ENCODE results near the gene MT2A. TPM values are rescaled to one million over a fixed set of nuclear protein-coding genes. Genes with fewer than 3 reads are reported as not detected.

Gene MT2A
- total RNA-seq, 1 donor from 2014 or later: 86.3 TPM

DNA sequence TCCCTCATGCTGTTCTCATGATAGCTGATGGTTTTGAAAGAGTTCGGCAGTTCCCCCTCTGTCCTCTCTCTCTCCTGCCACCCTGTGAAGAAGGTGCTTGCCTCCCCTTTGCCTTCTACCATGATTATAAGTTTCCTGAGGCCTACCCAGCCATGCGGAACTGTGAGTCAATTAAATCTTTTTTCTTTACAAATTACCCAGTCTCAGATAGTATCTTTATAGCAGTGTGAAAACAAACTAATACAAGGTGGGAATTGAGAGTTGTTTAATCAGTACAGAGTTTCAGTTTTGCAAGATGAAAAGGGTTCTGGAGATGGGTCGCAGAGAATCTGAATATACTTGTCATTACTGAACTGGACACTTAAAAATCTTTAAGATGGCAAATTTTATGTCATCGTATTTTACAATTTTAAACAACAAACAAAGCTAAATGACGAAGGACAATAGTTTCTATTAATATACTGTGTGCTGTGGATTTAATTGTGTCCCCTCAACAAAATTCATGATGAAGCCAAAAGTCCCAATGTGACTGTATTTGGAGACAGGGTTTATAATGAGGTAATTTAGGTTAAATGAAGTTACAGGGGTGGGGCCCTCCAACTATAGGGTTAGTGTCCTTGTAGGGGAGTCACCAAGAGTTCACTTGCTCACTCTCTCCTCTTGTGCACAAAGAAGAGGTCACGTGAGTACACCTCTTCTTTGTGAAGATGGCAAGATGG lies 14.7 kb upstream of the MT2A start:
- intact Hi-C loops (cut with micrococcal nuclease): no loop called here
- no peak for ATAC-seq
- DNase-seq: no peak

GRCh38 chr16:56594292-56594619 lies 14.1 kb upstream of the MT2A start:
- DNase-seq (no peak), ATAC-seq (no peak)
- intact Hi-C loops (cut with micrococcal nuclease): no loop called here

DNA sequence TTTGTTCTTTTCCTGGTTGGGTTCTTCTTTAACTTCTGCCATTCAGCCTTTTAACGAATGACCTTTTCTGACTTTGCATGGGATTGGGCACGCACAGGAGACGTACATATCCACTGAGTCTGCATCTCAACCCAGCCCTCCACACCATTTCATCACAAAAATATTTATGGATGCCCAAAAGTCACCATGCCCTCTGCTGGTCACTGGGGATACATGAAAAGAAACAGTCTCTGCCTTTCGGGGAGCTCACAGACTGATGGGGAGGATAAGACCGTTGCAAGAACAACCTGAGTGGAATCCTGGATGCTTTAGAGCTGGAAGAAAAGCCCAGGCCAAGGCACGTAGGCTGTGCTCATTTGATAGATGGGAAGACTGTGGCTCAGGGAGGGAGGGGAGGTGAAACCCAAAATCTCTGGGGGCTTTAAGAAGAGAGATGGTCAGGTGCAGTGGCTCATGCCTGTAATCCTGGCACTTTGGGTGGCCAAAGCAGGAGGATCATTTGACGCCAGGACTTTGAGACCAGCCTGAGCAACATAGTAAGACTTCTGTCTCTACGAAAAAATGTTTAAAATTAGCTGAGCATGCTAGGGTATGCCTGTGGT lies 7.9 kb upstream of the MT2A start:
- DNase-seq (no peak), ATAC-seq (peak; percentile 29)

GRCh38 chr16:56601325-56601724 lies 7.1 kb upstream of the MT2A start:
- intact Hi-C loops (cut with micrococcal nuclease): loop anchor here (5.0 to 10.0 kb wide), 2 partner anchors 83 to 84 kb away; partner anchors contain the start of gene MT1X
- ATAC-seq (no peak), DNase-seq (no peak)

More for the DNA sequence above, 7.9 kb upstream of the MT2A start:
- intact Hi-C loops (cut with micrococcal nuclease): loop anchor here (5.0 to 10.0 kb wide), 2 partner anchors 83 to 84 kb away; partner anchors contain the start of gene MT1X

DNA sequence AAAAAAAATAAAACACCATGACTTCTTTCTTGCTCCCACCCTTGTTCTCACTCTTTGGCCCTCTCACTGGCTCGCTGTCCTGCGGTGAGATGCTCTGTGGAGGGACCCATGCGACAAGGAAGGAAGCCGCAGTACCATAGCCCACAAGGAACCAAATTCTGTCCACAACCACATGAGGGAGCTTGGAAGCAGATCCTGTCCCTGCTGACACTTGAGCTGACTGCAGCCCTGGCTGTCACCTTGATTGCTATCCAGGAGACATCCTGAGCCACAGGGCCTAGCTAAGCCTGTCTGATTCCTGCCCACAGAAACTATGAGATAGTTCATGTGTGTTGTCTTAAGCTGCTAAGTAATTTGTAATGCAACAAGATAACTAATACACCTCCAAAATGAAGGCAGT lies 4.8 kb upstream of the MT2A start:
- intact Hi-C loops (cut with micrococcal nuclease): loop anchor here (5.0 to 10.0 kb wide), 2 partner anchors 81 to 86 kb away; partner anchors contain the start of gene MT1X
- DNase-seq (peak; percentile 63), ATAC-seq (peak; percentile 27)

DNA sequence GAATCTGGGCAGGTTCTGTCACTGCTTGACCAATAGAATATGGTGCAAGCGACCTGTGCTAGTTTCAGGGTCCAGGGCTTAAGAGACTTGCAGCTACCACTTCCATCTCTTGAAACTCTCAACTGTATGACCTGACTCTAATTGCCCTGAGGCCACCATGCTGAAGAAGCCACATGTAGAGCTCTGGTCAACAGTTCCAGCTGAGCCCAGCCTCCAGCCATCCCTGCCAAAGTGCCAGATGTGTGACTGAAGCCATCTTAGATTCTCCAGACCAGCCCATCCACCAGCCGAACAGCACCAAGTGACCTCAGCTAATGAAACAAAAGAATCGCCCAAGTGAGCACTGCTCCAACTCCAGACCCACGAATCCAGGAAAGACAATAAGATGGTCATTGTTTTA lies 3.4 kb upstream of the MT2A start:
- ATAC-seq: no peak
- intact Hi-C loops (cut with micrococcal nuclease): loop anchor here (5.0 to 10.0 kb wide), 2 partner anchors 80 to 88 kb away; partner anchors contain the start of gene MT1X
- no peak for DNase-seq

- DNase-seq (no peak), ATAC-seq (no peak)
- intact Hi-C loops (cut with micrococcal nuclease): loop anchor here (10.0 kb wide), 1 partner anchor 79 kb away; the partner anchor contains the start of gene MT1X
Observed at GRCh38 chr16:56605475-56605874, 2.9 kb upstream of the MT2A start.

DNA sequence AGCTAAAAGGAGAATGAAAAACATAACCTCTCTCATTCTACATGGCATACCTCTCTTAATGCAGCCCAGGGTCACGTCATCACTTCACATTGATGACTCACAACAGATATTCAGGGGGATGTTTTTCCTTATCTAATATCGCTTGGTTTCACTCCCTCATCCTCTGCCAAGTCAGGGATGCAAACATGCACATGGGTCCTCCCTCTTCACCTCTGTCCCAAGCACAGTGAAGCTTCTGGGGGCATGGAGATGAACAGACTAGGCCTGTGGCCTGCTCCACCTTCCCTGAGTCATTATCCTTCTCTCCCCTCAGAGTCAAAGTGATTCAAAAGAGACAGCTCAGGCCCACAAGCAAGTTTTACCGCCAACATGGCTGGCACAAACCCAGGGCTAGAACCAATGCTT lies 2.3 kb upstream of the MT2A start:
- no peak for ATAC-seq
- DNase-seq: peak; percentile 57
- intact Hi-C loops (cut with micrococcal nuclease): loop anchor here (10.0 kb wide), 1 partner anchor 79 kb away; the partner anchor contains the start of gene MT1X

DNA sequence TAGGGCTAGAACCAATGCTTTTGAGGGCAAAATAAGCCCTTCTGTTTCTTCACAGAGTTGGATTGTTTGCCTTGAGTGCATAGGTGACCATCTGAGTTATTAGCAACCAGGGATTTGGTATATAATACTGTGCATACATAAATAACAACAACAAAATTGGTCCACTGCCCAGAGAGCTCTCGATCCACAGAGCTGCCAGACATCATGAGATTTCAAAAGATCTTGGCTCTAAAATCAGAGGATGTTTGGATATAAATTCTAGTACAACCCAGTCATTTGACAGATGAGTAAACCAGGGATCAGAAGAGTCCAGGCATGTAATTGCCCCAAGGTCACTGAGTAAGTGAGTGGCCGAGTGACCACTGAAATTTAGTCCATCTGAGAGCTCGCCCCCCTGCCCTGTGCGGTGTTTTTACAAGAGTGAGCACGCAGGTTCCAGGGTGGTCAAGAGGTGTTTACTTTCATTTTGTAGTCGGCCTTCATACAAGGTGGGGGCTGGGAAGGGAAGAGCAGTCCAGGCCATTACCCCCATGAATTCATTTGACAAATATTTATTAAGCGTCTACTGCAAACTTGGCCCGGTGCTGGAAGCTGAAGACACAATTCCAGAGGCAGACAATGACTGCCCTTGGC lies 1.8 kb upstream of the MT2A start:
- no peak for ATAC-seq
- intact Hi-C loops (cut with micrococcal nuclease): loop anchor here (10.0 kb wide), 1 partner anchor 78 kb away; the partner anchor contains the start of gene MT1X

DNA sequence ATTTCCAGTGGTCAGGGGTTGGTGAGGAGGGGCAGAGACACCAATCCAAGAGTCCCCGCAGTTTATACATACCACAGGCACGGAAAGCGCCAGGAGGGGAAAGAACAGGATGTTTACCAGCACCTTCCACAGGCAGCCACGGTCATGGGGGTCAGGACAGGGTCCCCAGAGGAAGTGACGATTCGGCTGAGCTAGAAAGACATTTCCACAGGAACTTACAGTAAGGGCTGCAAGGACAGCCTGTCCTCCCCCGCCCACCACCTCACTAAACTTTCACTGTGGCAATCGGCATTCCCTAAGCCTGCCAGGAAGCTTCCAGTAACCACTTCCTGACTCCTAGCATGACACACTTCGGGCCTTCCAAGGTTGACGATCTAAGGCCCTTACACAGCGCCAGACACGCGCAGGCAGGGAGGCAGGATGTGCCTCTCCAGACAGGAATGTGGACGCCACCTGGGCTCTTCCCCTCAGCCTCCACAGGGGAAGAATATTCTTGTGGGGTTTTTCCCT lies 1.2 kb upstream of the MT2A start:
- ATAC-seq: peak; percentile 7
- peak; percentile 65 for DNase-seq
- intact Hi-C loops (cut with micrococcal nuclease): loop anchor here (10.0 kb wide), 1 partner anchor 78 kb away; the partner anchor contains the start of gene MT1X

More for the DNA sequence above, 1.8 kb upstream of the MT2A start:
- no peak for DNase-seq

- DNase-seq: no peak
- intact Hi-C loops (cut with micrococcal nuclease): loop anchor here (10.0 kb wide), 1 partner anchor 77 kb away; the partner anchor contains the start of gene MT1X
- ATAC-seq: no peak
Observed at GRCh38 chr16:56607675-56608042, 725 bp upstream of the MT2A start.

DNA sequence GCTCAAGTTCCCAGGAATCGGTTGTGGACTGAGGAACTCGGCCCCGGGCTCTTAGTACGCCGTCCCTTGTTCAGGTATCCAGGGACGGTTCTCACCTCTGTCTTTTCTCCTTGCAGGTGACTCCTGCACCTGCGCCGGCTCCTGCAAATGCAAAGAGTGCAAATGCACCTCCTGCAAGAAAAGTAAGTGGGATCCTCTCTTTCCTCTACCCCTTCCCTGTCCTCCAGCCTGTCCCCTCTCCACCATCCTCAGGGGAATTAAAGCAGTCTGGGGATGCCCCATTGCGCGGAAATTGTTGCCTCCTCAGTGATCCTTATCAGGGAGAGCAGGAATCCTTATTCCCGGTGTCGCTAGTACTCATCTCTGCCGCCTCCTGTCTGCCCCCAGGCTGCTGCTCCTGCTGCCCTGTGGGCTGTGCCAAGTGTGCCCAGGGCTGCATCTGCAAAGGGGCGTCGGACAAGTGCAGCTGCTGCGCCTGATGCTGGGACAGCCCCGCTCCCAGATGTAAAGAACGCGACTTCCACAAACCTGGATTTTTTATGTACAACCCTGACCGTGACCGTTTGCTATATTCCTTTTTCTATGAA lies 585 bp downstream of the MT2A start:
- DNase-seq (peak; percentile 35), ATAC-seq (no peak)
- intact Hi-C loops (cut with micrococcal nuclease): loop anchor here (10.0 kb wide), 1 partner anchor 76 kb away; the partner anchor contains the start of gene MT1X

DNA sequence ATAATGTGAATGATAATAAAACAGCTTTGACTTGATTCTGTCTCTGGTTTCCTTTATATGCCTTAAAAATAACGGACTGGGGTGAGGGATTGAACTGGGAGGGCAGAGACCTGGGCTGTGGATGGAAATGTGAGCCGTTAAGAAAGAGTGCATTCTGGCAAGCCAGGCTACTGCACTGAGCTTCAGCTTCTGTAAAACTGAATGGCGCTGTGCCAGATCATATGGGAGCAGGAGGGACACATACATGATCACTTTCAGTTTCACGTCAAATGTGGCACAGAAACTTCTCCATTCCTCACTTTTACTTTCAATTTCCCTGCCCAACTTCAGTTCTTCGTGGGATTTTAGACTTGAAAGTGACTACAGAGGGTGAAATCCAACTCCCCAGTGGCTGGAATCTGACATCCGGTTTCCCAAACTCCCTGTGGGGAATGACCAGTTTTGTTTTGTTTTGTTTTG lies 1.1 kb downstream of the MT2A start:
- ATAC-seq: peak; percentile 8
- peak; percentile 48 for DNase-seq
- intact Hi-C loops (cut with micrococcal nuclease): loop anchor here (10.0 kb wide), 1 partner anchor 75 kb away; the partner anchor contains the start of gene MT1X

- intact Hi-C loops (cut with micrococcal nuclease): no loop called here
- ATAC-seq (peak; percentile 12), DNase-seq (peak; percentile 53)
Observed at GRCh38 chr16:56610017-56610608, 1.7 kb downstream of the MT2A start.

DNA sequence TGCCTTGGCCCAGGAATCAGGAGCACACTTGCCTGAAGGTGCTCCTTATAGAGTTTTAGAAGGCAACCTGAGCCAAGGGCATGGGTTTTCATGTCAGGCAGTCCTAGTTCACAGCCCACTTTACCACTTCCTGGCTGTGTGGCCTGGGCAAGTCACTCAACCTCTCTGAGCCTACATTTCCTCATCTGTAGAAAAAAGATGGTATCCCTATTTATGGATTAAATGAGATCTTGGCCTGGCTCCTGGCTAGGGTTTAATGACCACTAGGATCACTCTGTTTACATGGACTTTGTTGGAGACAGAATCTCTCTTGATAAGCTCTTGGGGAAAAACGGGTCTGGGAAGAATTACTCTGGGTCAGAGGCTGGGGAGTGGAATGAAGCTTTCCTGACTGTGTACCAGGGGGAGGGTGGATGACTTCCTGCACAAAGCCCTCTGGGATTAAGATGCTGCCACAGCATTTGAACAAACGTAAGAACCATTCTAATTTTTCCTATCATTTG lies 2.3 kb downstream of the MT2A start:
- DNase-seq: no peak
- intact Hi-C loops (cut with micrococcal nuclease): no loop called here
- no peak for ATAC-seq

GRCh38 chr16:56611281-56611833 lies 3.0 kb downstream of the MT2A start:
- DNase-seq (peak; percentile 75), ATAC-seq (peak; percentile 67)
- intact Hi-C loops (cut with micrococcal nuclease): no loop called here

DNA sequence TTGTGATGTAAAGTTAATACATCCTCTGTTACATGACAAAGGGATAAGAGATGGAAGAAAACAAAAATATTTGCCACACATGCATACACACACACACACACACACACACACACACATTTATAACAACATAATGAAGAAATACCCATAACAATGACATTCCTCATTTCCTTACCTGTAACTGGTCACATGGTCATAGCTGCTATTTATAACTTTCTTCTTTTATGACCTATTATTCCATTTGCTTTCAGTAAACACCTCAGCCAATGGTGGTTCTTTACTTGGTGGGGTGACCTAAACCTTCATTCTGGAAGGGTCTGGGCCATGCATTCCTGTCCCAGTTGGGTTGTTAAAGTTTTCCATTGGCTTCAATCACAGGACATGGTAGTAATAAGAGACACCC lies 5.3 kb downstream of the MT2A start:
- intact Hi-C loops (cut with micrococcal nuclease): no loop called here
- DNase-seq: no peak
- ATAC-seq: no peak

DNA sequence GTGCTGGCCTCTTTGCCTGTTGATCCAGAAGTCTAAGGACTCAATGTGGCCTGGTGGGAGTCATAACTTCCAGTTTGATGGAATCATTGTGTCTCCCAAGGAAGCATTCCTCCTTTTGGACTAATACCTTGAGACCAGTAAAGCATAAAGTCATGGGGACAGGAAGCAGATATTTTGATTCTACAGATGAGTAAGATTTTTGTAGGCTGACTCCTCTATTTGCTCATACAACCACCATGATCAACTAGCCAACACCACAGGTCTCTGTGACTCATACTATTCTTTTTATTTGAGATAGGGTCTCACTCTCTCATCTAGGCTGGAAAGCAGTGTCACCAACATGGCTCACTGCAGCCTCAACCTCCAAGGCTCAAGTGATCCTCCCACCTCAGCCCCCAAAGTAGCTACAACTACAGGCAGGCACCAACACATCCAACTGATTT lies 6.2 kb downstream of the MT2A start:
- no peak for ATAC-seq
- DNase-seq: no peak
- intact Hi-C loops (cut with micrococcal nuclease): no loop called here

Data from left ventricle myocardium superior (tissue), 1 donor.